H1 (cell line): ENCODE results near the gene DDHD1. TPM values are rescaled to one million over a fixed set of nuclear protein-coding genes. Genes with fewer than 3 reads are reported as not detected.

Experiments used
- CTCF ChIA-PET: fragments of 300-600 bp; sonication (Branson Sonifier 250); formaldehyde crosslinking; loops from one replicate; lab custom pipeline; 2021; ENCODE audit not compliant: partially characterized antibody; lab: Charles Lee
- POLR2A ChIA-PET: fragments of 300-600 bp; sonication (Branson Sonifier 250); formaldehyde crosslinking; loops from one replicate; lab custom pipeline; 2021; ENCODE audit warnings: inconsistent platforms; ENCODE audit not compliant: partially characterized antibody; lab: Charles Lee
- DNase-seq, 2 experiments: peaks; one replicate each; pipeline versions ENCODE4 v3.0.0 to v3.0.0-alpha.2; 2010 to 2022; ENCODE audit warnings: low spot score in 2 of 2, low read depth in 1 of 2, mixed read lengths in 1 of 2
- FAIRE-seq: peaks from 2 replicates; lab custom pipeline; 2011; peaks lifted over from hg19 to GRCh38; lab: Jason Lieb, UNC
- H2AFZ ChIP-seq: 2 replicates; pipeline ENCODE4 v1.8.1; 2012; ENCODE audit warnings: low read length, inconsistent platforms
- H2AK5ac ChIP-seq: 2 replicates; pipeline ENCODE4 v1.6.1; 2013; ENCODE audit warnings: low read depth, low read length
- H2BK120ac ChIP-seq: replicated peaks from 2 replicates; pipeline ENCODE3; 2013; ENCODE audit warnings: low read depth, low read length, inconsistent platforms
- H2BK12ac ChIP-seq: 2 replicates; pipeline ENCODE4 v1.6.1; 2013; ENCODE audit warnings: low read depth, low read length
- H2BK15ac ChIP-seq: 2 replicates; pipeline ENCODE4 v1.6.1; 2013; ENCODE audit warnings: low read length
- H2BK20ac ChIP-seq: 2 replicates; pipeline ENCODE4 v1.6.1; 2013; ENCODE audit warnings: low read length
- H2BK5ac ChIP-seq: 2 replicates; pipeline ENCODE4 v1.6.1; 2013; ENCODE audit warnings: low read depth, low read length
- H3K14ac ChIP-seq: 2 replicates; pipeline ENCODE4 v1.6.1; 2013; ENCODE audit warnings: inconsistent platforms; ENCODE audit not compliant: insufficient read length
- H3K18ac ChIP-seq: 2 replicates; pipeline ENCODE4 v1.6.1; 2013; ENCODE audit warnings: low read length; ENCODE audit errors: extremely low read depth
- H3K23ac ChIP-seq: 2 replicates; pipeline ENCODE4 v1.6.1; 2013; ENCODE audit warnings: inconsistent platforms; ENCODE audit not compliant: insufficient read length
- H3K23me2 ChIP-seq: 2 replicates; pipeline ENCODE4 v1.6.1; 2013; ENCODE audit warnings: low read depth, low read length
- H3K27ac ChIP-seq: 2 replicates; pipeline ENCODE4 v1.6.1; 2011; ENCODE audit warnings: low read depth, low read length, inconsistent platforms
- H3K27me3 ChIP-seq, 4 experiments: replicated peaks in 1 of 4; 1 replicate in 1 of 4; 2 replicates in 3 of 4; pipeline versions ENCODE4 v1.6.1 to v1.8.1; 2011 to 2013; ENCODE audit warnings: low read length in 3 of 4, mild to moderate bottlenecking in 3 of 4, inconsistent platforms in 2 of 4, mixed read lengths in 2 of 4, moderate library complexity in 1 of 4; ENCODE audit not compliant: control insufficient read depth in 3 of 4, insufficient read depth in 3 of 4; ENCODE audit errors: extremely low read depth in 1 of 4
- H3K36me3 ChIP-seq, 4 experiments: 2 replicates each; pipeline versions ENCODE4 v1.6.1 to v1.8.1; 2011 to 2013; ENCODE audit warnings: mild to moderate bottlenecking in 4 of 4, low read length in 3 of 4, moderate library complexity in 2 of 4, control low read depth in 1 of 4, inconsistent platforms in 1 of 4; ENCODE audit not compliant: insufficient read depth in 4 of 4, control insufficient read depth in 2 of 4
- H3K4ac ChIP-seq: replicated peaks from 2 replicates; pipeline ENCODE3; 2013; ENCODE audit warnings: low read length, low read depth, mixed read lengths, inconsistent platforms; ENCODE audit not compliant: insufficient read length
- H3K4me1 ChIP-seq, 4 experiments: replicated peaks in 1 of 4; 1 replicate in 1 of 4; 2 replicates in 3 of 4; pipeline versions ENCODE4 v1.6.1 to v1.8.1; 2011 to 2013; ENCODE audit warnings: low read length in 3 of 4, inconsistent platforms in 2 of 4, mixed read lengths in 1 of 4; ENCODE audit not compliant: insufficient read depth in 4 of 4, control insufficient read depth in 3 of 4
- H3K4me2 ChIP-seq, 2 experiments: 2 replicates each; pipeline versions ENCODE4 v1.6.1 to v1.8.1; 2011 to 2013; ENCODE audit warnings: low read depth in 2 of 2, low read length in 2 of 2, control low read depth in 1 of 2, inconsistent platforms in 1 of 2, mild to moderate bottlenecking in 1 of 2; ENCODE audit not compliant: insufficient read depth in 1 of 2
- H3K4me3 ChIP-seq, 4 experiments: fragments of 200-600, 300-600 bp in 1 of 4; sonication (generic), shearing (Covaris generic), sonication (Bioruptor Twin) in 1 of 4; 2 replicates each; pipeline versions ENCODE4 v1.5.1 to v1.8.1; 2011 to 2016; ENCODE audit warnings: low read length in 4 of 4, low read depth in 3 of 4, control low read depth in 2 of 4, inconsistent platforms in 2 of 4, mild to moderate bottlenecking in 2 of 4, mixed read lengths in 1 of 4, moderate library complexity in 1 of 4; ENCODE audit not compliant: insufficient read depth in 2 of 4; ENCODE audit errors: extremely low read depth in 1 of 4
- H3K56ac ChIP-seq: replicated peaks from 2 replicates; pipeline ENCODE3; 2013; ENCODE audit warnings: low read depth, mild to moderate bottlenecking, mixed read lengths, low read length, inconsistent platforms; ENCODE audit not compliant: insufficient read length
- H3K79me1 ChIP-seq: 2 replicates; pipeline ENCODE4 v1.6.1; 2013; ENCODE audit warnings: low read depth, low read length, control low read depth
- H3K79me2 ChIP-seq, 2 experiments: 2 replicates each; pipeline versions ENCODE4 v1.6.1 to v1.8.1; 2012 to 2013; ENCODE audit warnings: low read length in 2 of 2, mild to moderate bottlenecking in 2 of 2, inconsistent platforms in 1 of 2; ENCODE audit not compliant: insufficient read depth in 2 of 2, control insufficient read depth in 1 of 2
- H3K9ac ChIP-seq, 4 experiments: replicated peaks in 1 of 4; 1 replicate in 1 of 4; 2 replicates in 3 of 4; pipeline versions ENCODE4 v1.6.1 to v1.8.1; 2011 to 2013; ENCODE audit warnings: low read depth in 3 of 4, low read length in 3 of 4, control low read depth in 2 of 4, mild to moderate bottlenecking in 2 of 4, moderate library complexity in 2 of 4, inconsistent platforms in 1 of 4; ENCODE audit errors: extremely low read depth in 1 of 4
- H3K9me3 ChIP-seq, 2 experiments: 2 replicates each; pipeline versions ENCODE4 v1.6.1 to v1.8.1; 2012 to 2013; ENCODE audit warnings: mild to moderate bottlenecking in 2 of 2, moderate library complexity in 2 of 2, control low read depth in 1 of 2, inconsistent platforms in 1 of 2, low read depth in 1 of 2, low read length in 1 of 2, mixed read lengths in 1 of 2; ENCODE audit not compliant: insufficient read depth in 2 of 2
- H4K20me1 ChIP-seq, 2 experiments: replicated peaks in 1 of 2; 2 replicates each; pipeline versions ENCODE3 to v1.8.1; 2011 to 2013; ENCODE audit warnings: inconsistent platforms in 2 of 2, low read length in 2 of 2, mild to moderate bottlenecking in 1 of 2; ENCODE audit not compliant: insufficient read depth in 2 of 2, control insufficient read depth in 1 of 2
- H4K5ac ChIP-seq: 2 replicates; pipeline ENCODE4 v1.6.1; 2013; ENCODE audit warnings: low read length, low read depth, mixed read lengths, inconsistent platforms; ENCODE audit not compliant: insufficient read length
- H4K8ac ChIP-seq: 2 replicates; pipeline ENCODE4 v1.8.0; 2013; ENCODE audit warnings: mild to moderate bottlenecking, moderate library complexity, low read length, inconsistent platforms; ENCODE audit not compliant: insufficient read depth; ENCODE audit errors: extremely low read depth
- H4K91ac ChIP-seq: replicated peaks from 2 replicates; pipeline ENCODE3; 2013; ENCODE audit warnings: low read length, mixed read lengths, inconsistent platforms; ENCODE audit not compliant: insufficient read length
- CBX5 ChIP-seq: fragments of 300-800, 300-1000 bp; sonication (generic); IDR thresholded peaks from 2 replicates; pipeline ENCODE4 v1.7.1; 2016; ENCODE audit warnings: antibody characterized with exemption, low read length, low read depth
- CHD2 ChIP-seq: IDR thresholded peaks from 2 replicates; pipeline ENCODE4 v1.6.1; 2012; ENCODE audit warnings: low read length, improper control_type of control experiment
- EGR1 ChIP-seq: IDR thresholded peaks from 2 replicates; pipeline ENCODE4 v1.6.1; 2011; ENCODE audit warnings: low read depth, low read length, borderline replicate concordance
- EP300 ChIP-seq, 2 experiments: IDR thresholded peaks; 1 replicate in 1 of 2; 2 replicates in 1 of 2; pipeline ENCODE4 v1.6.1; 2011 to 2012; ENCODE audit warnings: low read depth in 2 of 2, low read length in 2 of 2, mild to moderate bottlenecking in 2 of 2, borderline replicate concordance in 1 of 2, inconsistent platforms in 1 of 2, moderate library complexity in 1 of 2
- GABPA ChIP-seq: IDR thresholded peaks from 2 replicates; pipeline ENCODE4 v1.6.1; 2011; ENCODE audit warnings: mild to moderate bottlenecking, low read length, moderate library complexity, borderline replicate concordance; ENCODE audit not compliant: insufficient read depth
- JUN ChIP-seq: IDR thresholded peaks from 2 replicates; pipeline ENCODE4 v1.6.1; 2011; ENCODE audit warnings: low read depth, mild to moderate bottlenecking, improper control_type of control experiment, low read length
- KDM5A ChIP-seq: fragments of 200-600 bp; IDR thresholded peaks from 2 replicates; pipeline ENCODE4 v1.7.1; 2012; ENCODE audit warnings: mild to moderate bottlenecking, low read length, inconsistent platforms, mixed read lengths
- RBBP5 ChIP-seq: IDR thresholded peaks from 2 replicates; pipeline ENCODE4 v1.7.1; 2012; ENCODE audit warnings: low read depth, mild to moderate bottlenecking, inconsistent platforms, low read length, moderate library complexity, borderline replicate concordance
- RXRA ChIP-seq: IDR thresholded peaks from 2 replicates; pipeline ENCODE4 v1.6.1; 2011; ENCODE audit warnings: low read depth, mild to moderate bottlenecking, low read length, moderate library complexity; ENCODE audit not compliant: insufficient read depth
- TAF1 ChIP-seq: IDR thresholded peaks from 2 replicates; pipeline ENCODE4 v1.6.1; 2011; ENCODE audit warnings: mild to moderate bottlenecking, low read depth, low read length
- TCF12 ChIP-seq: IDR thresholded peaks from 2 replicates; pipeline ENCODE4 v1.6.1; 2011; ENCODE audit warnings: low read depth, mild to moderate bottlenecking, low read length
- TEAD4 ChIP-seq: IDR thresholded peaks from 2 replicates; pipeline ENCODE4 v1.6.1; 2012; ENCODE audit warnings: low read depth, low read length, inconsistent platforms, mixed read lengths
- WGBS, 2 experiments: shearing (Covaris generic) in 1 of 2; methylation state at CpG; one replicate each; pipeline versions ENCODE4 v1.1.6 to v1.1.7; 2013 to 2015; ENCODE audit warnings: low lambda C conversion rate in 2 of 2, mixed read lengths in 2 of 2, inconsistent platforms in 1 of 2, low coverage in 1 of 2, missing lambda C conversion rate in 1 of 2; ENCODE audit not compliant: insufficient replicate concordance in 2 of 2, insufficient coverage in 1 of 2, insufficient read length in 1 of 2; ENCODE audit errors: extremely low coverage in 1 of 2, missing lambda C conversion rate in 1 of 2; 5-methylcytosine and 5-hydroxymethylcytosine counted together
- polyA plus RNA-seq, 7 experiments: library from polyadenylated mRNA; depleted of rRNA in 3 of 7; stranded (reverse) in 5 of 7; unstranded in 2 of 7; fragments of >200 nt in 5 of 7; fragments of 200-250 nt in 2 of 7; gene quantifications; 1 replicate in 5 of 7; 2 replicates in 1 of 7; 4 replicates in 1 of 7; pipeline versions ENCODE4 v1.2.1 to v1.2.3, GENCODE V29; 2011 to 2013; ENCODE audit warnings: missing spikeins in 2 of 7, mixed read lengths in 2 of 7
- total RNA-seq: library from RNA; stranded (reverse); fragmentation: NEBNext Ultra II Directional; extraction: Animal tissue kit (Norgen Biotek cat#: 25700); gene quantifications from 2 replicates; pipeline ENCODE4 v1.2.1, GENCODE V29; 2021
- TF ChIP-seq, protein P1 (sequence below): IDR thresholded peaks from 2 replicates; pipeline ENCODE4 v1.6.1; 2012; ENCODE audit warnings: inconsistent platforms

DDHD1 gene
- total and polyA plus RNA-seq, 2 of the 8 experiments (the other 6 are each of a cell fraction or from before 2014, with no cell fraction given), result 3.6 to 16.0 TPM

- Histone ChIP-seq H3K79me2 (no peaks in the 10 kb centered on the region), H3K4ac (no peak overlapping the region), H3K27me3 (no peaks in the 10 kb centered on the region), H4K91ac (no peak overlapping the region), H2BK120ac (no peak overlapping the region), H3K18ac (no peak overlapping the region), H3K9ac (no peak overlapping the region), H2BK20ac (no peak overlapping the region), H3K36me3 (no peaks in the 10 kb centered on the region), H3K14ac (no peak overlapping the region), H3K56ac (no peak overlapping the region), H2AFZ (no peak overlapping the region), H3K4me1 (peaks cover 0 to 4% (median 0%) of the 10 kb centered on the region in 4 experiments; a peak in 1 of 7 replicates), H4K20me1 (peaks cover 0 to 2% of the 10 kb centered on the region in 2 experiments), H2AK5ac (no peak overlapping the region), H3K9me3 (no peaks in the 10 kb centered on the region), H2BK5ac (no peak overlapping the region), H3K27ac (no peak overlapping the region), H2BK12ac (no peak overlapping the region), H4K5ac (no peak overlapping the region), H3K4me3 (no peak overlapping the region), H3K23me2 (peaks cover 2% of the 10 kb centered on the region; the same call in 1 of the 2 replicates), H2BK15ac (no peak overlapping the region), H4K8ac (no peak overlapping the region), H3K79me1 (no peaks in the 10 kb centered on the region), H3K4me2 (no peak overlapping the region), H3K23ac (no peak overlapping the region)
- no peak for FAIRE-seq
- DNase-seq, result no peak
- ChIA-PET CTCF (interaction anchor here (1.2 to 1.8 kb wide), 4 partner anchors 9 to 41 kb away, joined by 3 to 5 read pairs (median 4); no protein-coding TSS in a partner anchor), POLR2A (no interaction called here)
- 65% methylated on average over 2 of the region's 2 CpGs; no CpG with 5 or more reads in 1 of the 2 experiments for WGBS, 2 experiments
- TF ChIP-seq EGR1, result no peak
- no peak for TF ChIP-seq TCF12
- no peak for TF ChIP-seq CHD2
- TF ChIP-seq KDM5A, result no peak
- TF ChIP-seq CBX5, result no peak
- TF ChIP-seq TAF1, result no peak
- TF ChIP-seq RBBP5, result no peak
- TF ChIP-seq TEAD4, result no peak
- TF ChIP-seq, protein P1, sequence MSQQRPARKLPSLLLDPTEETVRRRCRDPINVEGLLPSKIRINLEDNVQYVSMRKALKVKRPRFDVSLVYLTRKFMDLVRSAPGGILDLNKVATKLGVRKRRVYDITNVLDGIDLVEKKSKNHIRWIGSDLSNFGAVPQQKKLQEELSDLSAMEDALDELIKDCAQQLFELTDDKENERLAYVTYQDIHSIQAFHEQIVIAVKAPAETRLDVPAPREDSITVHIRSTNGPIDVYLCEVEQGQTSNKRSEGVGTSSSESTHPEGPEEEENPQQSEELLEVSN, result no peak
- TF ChIP-seq EP300 (IDR thresholded peaks at IDR 0.05; ENCODE audit: borderline replicate concordance in 1 of 2, low read depth in 2 of 2, low read length in 2 of 2), result no peak
- TF ChIP-seq RXRA, result no peak
- no peak for TF ChIP-seq GABPA
- TF ChIP-seq JUN, result no peak
Observed at GRCh38 chr14:53192052-53192760, 39.1 kb upstream of the DDHD1 start.
